Skeletal muscle tissue (tissue), 4 donors: ENCODE data around the gene PHTF2. TPM values are rescaled to one million over a fixed set of nuclear protein-coding genes. Genes with fewer than 3 reads are reported as not detected.
"Not testable (repeated sequence)": the region's sequence is repeated elsewhere in the genome, so short reads cannot be mapped to it uniquely, and the experiment has no call there.

Experiments used
- H3K27ac ChIP-seq: one replicate; pipeline ENCODE4 v1.7.0; 2013; ENCODE audit warnings: mild to moderate bottlenecking, low read depth, low read length, inconsistent platforms
- H3K27me3 ChIP-seq, 3 donors: one replicate each; pipeline ENCODE4 v1.7.0; 2013; ENCODE audit warnings: low read length in 3 of 3; ENCODE audit not compliant: control insufficient read depth in 3 of 3, insufficient read depth in 3 of 3
- H3K36me3 ChIP-seq, 3 donors: one replicate each; pipeline ENCODE4 v1.7.0; 2013; ENCODE audit warnings: low read length in 3 of 3; ENCODE audit not compliant: control insufficient read depth in 3 of 3, insufficient read depth in 3 of 3
- H3K4me1 ChIP-seq, 3 donors: one replicate each; pipeline ENCODE4 v1.7.0; 2013; ENCODE audit warnings: low read length in 3 of 3, mild to moderate bottlenecking in 3 of 3; ENCODE audit not compliant: control insufficient read depth in 3 of 3, insufficient read depth in 3 of 3
- H3K4me3 ChIP-seq, 3 donors: one replicate each; pipeline ENCODE4 v1.7.0; 2013; ENCODE audit warnings: low read length in 3 of 3
- H3K9ac ChIP-seq, 3 donors: one replicate each; pipeline ENCODE4 v1.7.0; 2013; ENCODE audit warnings: low read length in 3 of 3, mild to moderate bottlenecking in 3 of 3, moderate library complexity in 2 of 3, low read depth in 1 of 3
- H3K9me3 ChIP-seq, 3 donors: one replicate each; pipeline ENCODE4 v1.7.0; 2013; ENCODE audit warnings: low read length in 3 of 3; ENCODE audit not compliant: control insufficient read depth in 3 of 3
- total RNA-seq: library from RNA; depleted of rRNA; stranded (reverse); fragments of >200 nt; gene quantifications from one replicate; pipeline ENCODE4 v1.2.3, GENCODE V29; 2014
- donor health status: Osteomylitis.

The PHTF2 gene
- total RNA-seq, 1 donor from 2014 or later, result 14.6 TPM

DNA sequence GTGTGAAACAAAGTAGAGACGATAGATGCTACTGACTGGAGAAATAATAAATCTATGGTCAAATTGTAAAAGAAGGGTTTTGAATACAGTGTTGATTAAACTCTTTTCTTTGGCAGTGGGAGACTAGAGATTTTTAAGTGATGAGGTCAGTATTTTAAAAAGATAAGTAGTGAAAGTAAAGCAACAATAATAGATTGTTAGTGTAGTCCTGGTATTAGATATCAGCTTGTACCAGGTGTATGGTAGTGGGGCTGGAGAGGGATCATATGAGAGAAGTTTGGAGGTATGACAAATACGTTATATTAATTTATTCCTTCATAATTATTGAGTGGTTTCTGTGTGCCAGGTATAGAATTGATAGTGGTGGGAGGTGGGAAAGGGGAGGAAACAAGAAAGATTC lies 25.2 kb downstream of the PHTF2 start:
- H3K9me3 ChIP-seq, result peaks cover 2 to 13% (median 8%) of the 10 kb centered on the region in 3 donors

GRCh38 chr7:77824636-77825035 lies 26.1 kb downstream of the PHTF2 start:
- no peaks in the 10 kb centered on the region for H3K27me3 ChIP-seq
- H3K9me3 ChIP-seq, result peaks cover 2 to 13% (median 8%) of the 10 kb centered on the region in 3 donors
- H3K27ac ChIP-seq, result no peak overlapping the region

More for the DNA sequence above, 25.2 kb downstream of the PHTF2 start:
- Histone ChIP-seq H3K36me3 (peaks cover 0 to 2% (median 2%) of the 10 kb centered on the region in 3 donors), H3K27ac (no peak overlapping the region), H3K9ac (no peak overlapping the region), H3K27me3 (no peaks in the 10 kb centered on the region), H3K4me3 (no peak overlapping the region), H3K4me1 (peaks cover 0 to 4% (median 2%) of the 10 kb centered on the region in 3 donors)

GRCh38 chr7:77825131-77825530 lies 26.6 kb downstream of the PHTF2 start:
- no peak overlapping the region for H3K4me3 ChIP-seq
- no peak overlapping the region for H3K9ac ChIP-seq
- H3K27me3 ChIP-seq, result no peaks in the 10 kb centered on the region
- H3K27ac ChIP-seq, result no peak overlapping the region
- peaks cover 2 to 13% (median 8%) of the 10 kb centered on the region in 3 donors for H3K9me3 ChIP-seq
- H3K36me3 ChIP-seq, result peaks cover 0 to 2% (median 2%) of the 10 kb centered on the region in 3 donors
- peaks cover 0 to 4% (median 2%) of the 10 kb centered on the region in 3 donors for H3K4me1 ChIP-seq

More at GRCh38 chr7:77824636-77825035, 26.1 kb downstream of the PHTF2 start:
- Histone ChIP-seq H3K9ac (no peak overlapping the region), H3K4me1 (peaks cover 0 to 4% (median 2%) of the 10 kb centered on the region in 3 donors), H3K4me3 (no peak overlapping the region), H3K36me3 (peaks cover 0 to 2% (median 2%) of the 10 kb centered on the region in 3 donors)

- Histone ChIP-seq H3K9ac (no peak overlapping the region), H3K9me3 (peaks cover 0 to 9% (median 6%) of the 10 kb centered on the region in 3 donors), H3K36me3 (peaks cover 0 to 2% (median 0%) of the 10 kb centered on the region in 3 donors), H3K4me3 (no peak overlapping the region), H3K4me1 (peaks cover under 1 to 4% (median 2%) of the 10 kb centered on the region in 3 donors), H3K27me3 (no peaks in the 10 kb centered on the region), H3K27ac (no peak overlapping the region)
Observed at GRCh38 chr7:77826300-77826699, 27.7 kb downstream of the PHTF2 start.

DNA sequence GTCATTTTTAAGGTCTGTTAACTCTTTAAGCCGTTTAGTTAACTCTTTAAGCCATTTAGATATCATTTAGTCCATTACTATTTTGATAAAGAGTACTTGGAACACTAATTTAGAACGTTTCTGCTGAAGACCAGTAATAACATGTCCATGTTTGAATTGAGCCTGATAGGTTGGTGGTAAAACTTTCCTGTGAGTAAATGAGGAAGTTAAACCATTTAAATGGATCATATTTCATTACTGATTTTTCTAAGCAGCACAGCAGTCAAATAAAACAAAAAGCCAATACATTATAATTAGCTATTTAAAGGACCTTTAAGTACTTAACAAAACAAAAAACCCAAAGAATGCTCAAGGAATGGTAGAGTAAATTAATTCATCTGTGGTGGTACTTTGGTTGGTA lies 29.4 kb downstream of the PHTF2 start:
- Histone ChIP-seq H3K9ac (no peak overlapping the region), H3K27ac (no peak overlapping the region), H3K36me3 (no peaks in the 10 kb centered on the region), H3K9me3 (no peaks in the 10 kb centered on the region), H3K4me1 (peaks cover 2 to 5% (median 4%) of the 10 kb centered on the region in 3 donors), H3K27me3 (no peaks in the 10 kb centered on the region), H3K4me3 (no peak overlapping the region)

DNA sequence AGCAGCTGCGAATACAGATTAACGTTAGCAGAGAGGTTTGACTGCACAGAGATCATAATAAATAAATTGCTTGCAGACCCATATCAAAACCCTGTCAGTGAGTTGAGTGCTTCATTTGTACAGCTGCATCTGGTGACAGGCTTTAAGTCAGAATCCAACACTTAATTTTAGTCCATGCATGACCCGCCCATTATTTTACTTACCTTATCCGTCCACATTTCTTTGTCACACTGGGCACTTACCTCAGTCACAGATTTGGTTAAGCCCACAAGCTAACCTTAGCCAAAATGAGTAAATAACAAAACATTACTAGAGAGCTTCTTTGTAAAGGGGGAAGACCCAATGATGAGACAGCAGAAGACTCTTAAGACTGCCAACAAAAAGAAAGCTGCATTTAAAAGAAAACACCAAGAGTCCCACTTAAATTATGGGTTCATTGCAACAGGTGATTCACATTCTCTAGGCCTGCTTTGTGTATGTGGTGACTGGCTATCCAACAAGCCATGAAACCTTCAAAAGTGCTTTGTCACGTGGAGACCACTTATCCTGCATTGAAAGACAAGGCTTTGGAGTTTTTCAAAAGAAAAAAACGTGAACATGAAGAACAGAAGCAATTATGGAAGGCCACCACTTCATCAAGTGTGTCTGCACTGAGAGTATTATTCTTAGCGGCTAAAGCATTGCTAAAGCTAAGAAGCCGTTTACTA lies 32.2 kb downstream of the PHTF2 start:
- Histone ChIP-seq H3K27me3 (no peaks in the 10 kb centered on the region), H3K9ac (no peak overlapping the region), H3K4me3 (no peak overlapping the region), H3K36me3 (no peaks in the 10 kb centered on the region), H3K27ac (no peak overlapping the region), H3K9me3 (no peaks in the 10 kb centered on the region), H3K4me1 (peaks cover 5 to 8% (median 5%) of the 10 kb centered on the region in 3 donors)

GRCh38 chr7:77831481-77831880 lies 32.9 kb downstream of the PHTF2 start:
- H3K9ac ChIP-seq, result no peak overlapping the region
- no peaks in the 10 kb centered on the region for H3K9me3 ChIP-seq
- H3K36me3 ChIP-seq, result no peaks in the 10 kb centered on the region
- no peak overlapping the region for H3K4me3 ChIP-seq
- no peak overlapping the region for H3K27ac ChIP-seq
- H3K27me3 ChIP-seq, result no peaks in the 10 kb centered on the region
- peaks cover 5 to 8% (median 5%) of the 10 kb centered on the region in 3 donors for H3K4me1 ChIP-seq

- H3K9ac ChIP-seq, result no peak overlapping the region
- H3K4me1 ChIP-seq, result peaks cover 5 to 8% (median 5%) of the 10 kb centered on the region in 3 donors
- no peaks in the 10 kb centered on the region for H3K27me3 ChIP-seq
- H3K4me3 ChIP-seq, result no peak overlapping the region
- no peaks in the 10 kb centered on the region for H3K9me3 ChIP-seq
- H3K36me3 ChIP-seq, result no peaks in the 10 kb centered on the region
- no peak overlapping the region for H3K27ac ChIP-seq
Observed at GRCh38 chr7:77831953-77832352, 33.4 kb downstream of the PHTF2 start.

DNA sequence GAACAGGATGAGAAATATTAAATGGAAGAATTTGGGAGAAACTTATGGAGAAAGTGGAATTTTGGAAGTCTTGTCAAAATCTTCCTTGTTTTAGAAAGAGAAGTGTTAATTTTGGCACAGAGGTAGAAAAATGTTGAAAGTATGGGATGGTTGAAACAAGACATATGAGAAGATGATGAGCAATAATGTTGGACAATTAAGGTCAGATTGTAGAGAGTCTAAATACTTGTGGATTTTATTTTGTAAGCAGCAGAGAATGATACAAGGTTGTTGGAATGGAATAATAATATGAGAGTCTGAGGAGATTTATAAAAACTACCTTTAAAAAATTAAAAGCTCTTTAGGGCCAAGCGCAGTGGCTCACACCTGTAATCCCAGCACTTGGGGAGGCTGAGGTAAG lies 34.6 kb downstream of the PHTF2 start:
- Histone ChIP-seq H3K9ac (no peak overlapping the region), H3K27ac (no peak overlapping the region), H3K4me1 (peaks cover 5 to 12% (median 9%) of the 10 kb centered on the region in 3 donors), H3K9me3 (no peaks in the 10 kb centered on the region), H3K36me3 (no peaks in the 10 kb centered on the region), H3K4me3 (no peak overlapping the region), H3K27me3 (no peaks in the 10 kb centered on the region)

DNA sequence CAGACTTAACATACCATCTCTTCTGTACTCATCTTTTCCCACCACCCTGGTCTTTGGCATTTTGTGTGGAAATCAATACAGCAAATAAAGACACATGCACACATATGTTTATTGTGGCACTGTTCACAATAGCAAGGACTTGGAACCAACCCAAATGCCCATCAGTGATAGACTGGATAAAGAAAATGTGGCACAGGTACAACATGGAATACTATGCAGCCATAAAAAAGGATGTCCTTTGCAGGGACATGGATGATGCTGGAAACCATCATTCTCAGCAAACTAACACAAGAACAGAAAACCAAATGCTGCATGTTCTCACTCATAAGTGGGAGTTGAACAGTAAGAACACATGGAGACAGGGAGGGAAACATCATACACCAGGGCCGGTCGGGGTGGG lies 37.9 kb downstream of the PHTF2 start:
- not testable (repeated sequence) for H3K27me3 ChIP-seq, H3K36me3 ChIP-seq, H3K9ac ChIP-seq, H3K4me3 ChIP-seq, H3K9me3 ChIP-seq, H3K27ac ChIP-seq
- peaks cover 3 to 14% (median 12%) of the 10 kb centered on the region in 3 donors for H3K4me1 ChIP-seq
